Left lung (tissue), 10 donors: ENCODE results near the gene IQCF5. TPM values are rescaled to one million over a fixed set of nuclear protein-coding genes. Genes with fewer than 3 reads are reported as not detected.

ENCODE experiments used
- ATAC-seq: fragments of 200-7000 bp; cut with Tn5 transposase; one replicate; pipeline ENCODE4 v1.9.1; 2020; ENCODE audit warnings: moderate library complexity
- DNase-seq, 4 donors: peaks; one replicate each; pipeline ENCODE4 v3.0.0-alpha.2; 2013 to 2020
- H3K27ac ChIP-seq, 2 donors: fragments of 200-600 bp; sonication (generic) in 1 of 2; one replicate each; pipeline versions ENCODE4 v1.5.0 to v1.8.0; 2020 to 2021
- H3K27me3 ChIP-seq, 2 donors: fragments of 200-600 bp; sonication (generic) in 1 of 2; one replicate each; pipeline versions ENCODE4 v1.5.0 to v1.8.0; 2020 to 2021
- H3K36me3 ChIP-seq, 2 donors: fragments of 200-600 bp; sonication (generic) in 1 of 2; one replicate each; pipeline versions ENCODE4 v1.5.0 to v1.8.0; 2020 to 2021
- H3K4me1 ChIP-seq, 2 donors: fragments of 200-600 bp; one replicate each; pipeline ENCODE4 v1.8.0; 2021
- H3K4me3 ChIP-seq, 2 donors: fragments of 200-600 bp; sonication (generic) in 1 of 2; one replicate each; pipeline versions ENCODE4 v1.5.0 to v1.8.0; 2020 to 2021; ENCODE audit warnings: mild to moderate bottlenecking in 1 of 2
- H3K9me3 ChIP-seq, 2 donors: fragments of 200-600 bp; sonication (generic) in 1 of 2; one replicate each; pipeline versions ENCODE4 v1.5.0 to v1.8.0; 2020 to 2021
- CTCF ChIP-seq, 2 donors: fragments of 200-600 bp; sonication (generic) in 1 of 2; IDR thresholded peaks; one replicate each; pipeline versions ENCODE4 v1.5.0 to v1.8.0; 2021; ENCODE audit warnings: antibody characterized with exemption in 2 of 2
- intact Hi-C, 2 donors: fragments of 100-400 bp; cut with DNase I; formaldehyde crosslinking; loops; one replicate each; pipeline versions ENCODE4 v1.11.2 to v1.14.2; 2022
- polyA plus RNA-seq, 6 donors: library from polyadenylated mRNA; unstranded; fragments of 120-200 nt; gene quantifications; one replicate each; pipeline ENCODE4 v1.2.1, GENCODE V29; 2013; ENCODE audit not compliant: insufficient read length in 6 of 6
- total RNA-seq, 2 donors: library from RNA; stranded (reverse); fragmentation: NEBNext Ultra II Directional; extraction: Animal tissue kit (Norgen Biotek cat#: 25700); gene quantifications; one replicate each; pipeline ENCODE4 v1.2.1, GENCODE V29; 2021
- donor health status: DM: no; HTN: yes; CAD: no.
- donor health status: DM: no; HTN: no; CAD: no.

Gene IQCF5
- total and polyA plus RNA-seq, 8 donors = not detected

GRCh38 chr3:51897391-51897790, 22.0 kb upstream of the IQCF5 start:
- TF ChIP-seq CTCF (IDR thresholded peaks at IDR 0.05) = no peak
- peaks cover 0 to 24% of the 10 kb centered on the region in 2 donors for H3K27me3 ChIP-seq
- no peak overlapping the region for H3K4me3 ChIP-seq
- no peaks in the 10 kb centered on the region for H3K4me1 ChIP-seq
- no peaks in the 10 kb centered on the region for H3K9me3 ChIP-seq
- DNase-seq (no peak), ATAC-seq (no peak)
- intact Hi-C loops = no loop called here
- no peak overlapping the region for H3K27ac ChIP-seq
- no peaks in the 10 kb centered on the region for H3K36me3 ChIP-seq

GRCh38 chr3:51896607-51897305, 21.4 kb upstream of the IQCF5 start:
- Histone ChIP-seq H3K27me3 (peaks cover 0 to 24% of the 10 kb centered on the region in 2 donors), H3K36me3 (no peaks in the 10 kb centered on the region), H3K4me1 (no peaks in the 10 kb centered on the region), H3K9me3 (no peaks in the 10 kb centered on the region), H3K4me3 (no peak overlapping the region), H3K27ac (no peak overlapping the region)
- intact Hi-C loops = no loop called here
- DNase-seq = no peak
- ATAC-seq = no peak
- no peak for TF ChIP-seq CTCF (IDR thresholded peaks at IDR 0.05)

- peaks cover 0 to 24% of the 10 kb centered on the region in 2 donors for H3K27me3 ChIP-seq
- DNase-seq (no peak), ATAC-seq (no peak)
- H3K4me3 ChIP-seq = no peak overlapping the region
- no peaks in the 10 kb centered on the region for H3K4me1 ChIP-seq
- intact Hi-C loops = no loop called here
- no peak overlapping the region for H3K27ac ChIP-seq
- H3K9me3 ChIP-seq = no peaks in the 10 kb centered on the region
- H3K36me3 ChIP-seq = no peaks in the 10 kb centered on the region
- TF ChIP-seq CTCF (IDR thresholded peaks at IDR 0.05) = no peak
Measured at GRCh38 chr3:51894939-51895338, 19.5 kb upstream of the IQCF5 start.

- Histone ChIP-seq H3K27me3 (peaks cover 0 to 24% of the 10 kb centered on the region in 2 donors), H3K27ac (no peak overlapping the region), H3K9me3 (no peaks in the 10 kb centered on the region), H3K4me1 (no peaks in the 10 kb centered on the region), H3K4me3 (no peak overlapping the region), H3K36me3 (no peaks in the 10 kb centered on the region)
- no peak for TF ChIP-seq CTCF (IDR thresholded peaks at IDR 0.05)
- intact Hi-C loops = no loop called here
- DNase-seq = no peak
- no peak for ATAC-seq
Measured at GRCh38 chr3:51894391-51894790, 19.0 kb upstream of the IQCF5 start.

- Histone ChIP-seq H3K4me1 (no peaks in the 10 kb centered on the region), H3K27ac (no peak overlapping the region), H3K9me3 (no peaks in the 10 kb centered on the region), H3K27me3 (peaks cover 0 to 6% of the 10 kb centered on the region in 2 donors), H3K36me3 (no peaks in the 10 kb centered on the region), H3K4me3 (no peak overlapping the region)
- no peak for ATAC-seq
- intact Hi-C loops = no loop called here
- TF ChIP-seq CTCF (IDR thresholded peaks at IDR 0.05) = no peak
- no peak for DNase-seq
Measured at GRCh38 chr3:51891242-51892039, 16.0 kb upstream of the IQCF5 start.
